Embryonic facial prominence (tissue), 1 donor: ENCODE data around the gene KYAT1.
"Not testable (repeated sequence)": the region's sequence is repeated elsewhere in the genome, so short reads cannot be mapped to it uniquely, and the experiment has no call there.

ENCODE experiments used
- DNase-seq: peaks from one replicate; pipeline ENCODE4 v3.0.0-alpha.2; 2016; ENCODE audit errors: extremely low spot score

Gene KYAT1

GRCh38 chr9:128818099-128818838 is 63.5 kb downstream of the KYAT1 start, which contains the start of gene ENDOG:
ENDOG (plus strand) TSS chr9:128818500; CDS start chr9:128818685, 185 bp downstream.
- peak; percentile 75 for DNase-seq

DNA sequence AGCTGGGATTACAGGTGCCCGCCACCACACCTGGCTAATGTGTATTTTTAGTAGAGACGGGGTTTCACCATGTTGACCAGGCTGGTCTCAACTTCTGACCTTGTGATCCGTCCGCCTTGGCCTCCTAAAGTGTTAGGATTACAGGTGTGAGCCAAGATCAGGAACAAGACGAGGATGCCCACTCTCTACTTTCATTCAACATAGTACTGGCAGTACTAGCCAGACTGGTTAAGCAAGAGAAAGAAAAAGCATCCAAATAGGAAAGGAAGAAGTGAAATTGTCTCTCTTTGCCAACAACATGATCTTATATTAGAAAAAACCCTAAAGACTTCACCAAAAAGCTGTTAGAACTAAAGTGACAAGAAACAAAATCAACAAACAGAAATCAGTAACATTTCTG is 70.9 kb downstream of the KYAT1 start:
- DNase-seq = no peak

GRCh38 chr9:128809831-128810230 is 71.9 kb downstream of the KYAT1 start:
- no peak for DNase-seq

GRCh38 chr9:128809036-128809599 is 72.6 kb downstream of the KYAT1 start:
- DNase-seq = no peak

DNA sequence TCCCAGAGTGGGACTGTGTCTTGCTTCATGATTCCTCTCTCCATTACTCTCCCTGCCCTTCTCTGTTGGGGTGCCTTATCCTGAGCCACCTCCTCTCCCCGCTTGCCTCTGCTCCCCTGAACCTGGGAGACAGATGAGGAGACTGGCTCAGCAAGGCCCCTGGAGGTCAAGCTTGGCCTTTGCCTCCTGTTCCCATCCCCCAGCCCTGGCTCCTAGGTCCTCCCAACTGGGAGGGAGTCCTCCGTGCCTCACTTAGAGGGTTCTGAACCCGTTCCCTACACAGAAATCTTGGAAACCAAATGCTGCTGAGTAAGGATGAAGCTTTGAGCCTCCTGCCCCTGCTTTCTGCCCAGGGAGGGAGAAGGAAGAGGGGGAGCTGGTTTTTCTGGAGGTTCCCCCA is 73.2 kb downstream of the KYAT1 start:
- DNase-seq = no peak

GRCh38 chr9:128807827-128808226 is 73.9 kb downstream of the KYAT1 start:
- no peak for DNase-seq

- no peak for DNase-seq
Measured at GRCh38 chr9:128805661-128806060, 76.1 kb downstream of the KYAT1 start.

DNA sequence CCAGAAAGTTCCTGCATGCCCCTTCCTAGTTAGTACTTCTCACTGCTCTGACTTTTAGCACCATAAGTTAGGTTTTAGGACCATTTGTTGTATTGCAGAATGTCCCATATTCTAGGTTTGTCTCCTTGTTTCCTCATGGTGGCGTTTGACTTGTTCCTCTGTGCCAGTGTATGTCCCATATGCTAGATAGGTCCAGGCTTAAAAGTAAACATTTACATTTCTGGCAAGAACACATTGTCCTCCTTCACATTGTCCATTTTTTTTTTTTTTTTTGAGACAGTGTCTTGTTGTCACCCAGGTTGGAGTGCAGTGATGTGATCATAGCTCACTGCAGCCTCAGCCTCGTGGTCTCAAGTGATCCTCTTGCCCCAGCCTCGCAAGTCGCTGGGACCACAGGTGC is 79.3 kb downstream of the KYAT1 start:
- no peak for DNase-seq

GRCh38 chr9:128800061-128800460 is 81.7 kb downstream of the KYAT1 start:
- no peak for DNase-seq

DNA sequence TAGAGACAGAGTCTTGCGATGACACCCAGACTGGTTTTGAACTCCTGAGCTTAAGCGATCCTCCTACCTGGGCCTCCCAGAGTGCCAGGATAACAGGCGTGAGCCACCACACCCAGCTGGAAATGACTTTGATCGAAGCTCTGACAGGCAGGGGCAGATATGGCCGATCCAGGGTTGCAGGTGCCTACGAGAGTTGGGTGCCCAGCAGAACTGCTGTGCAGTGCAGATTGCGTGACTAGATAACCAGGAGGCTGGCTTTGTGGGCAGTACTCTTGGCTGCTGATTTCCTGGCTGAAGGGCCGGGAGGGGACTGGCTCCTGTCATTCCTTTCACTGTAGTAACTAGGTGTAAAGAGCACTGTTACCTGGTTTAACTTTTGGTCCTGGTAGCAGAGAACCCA is 82.9 kb downstream of the KYAT1 start:
- DNase-seq = no peak

GRCh38 chr9:128794961-128795360 is 86.8 kb downstream of the KYAT1 start:
- not testable (repeated sequence) for DNase-seq

DNA sequence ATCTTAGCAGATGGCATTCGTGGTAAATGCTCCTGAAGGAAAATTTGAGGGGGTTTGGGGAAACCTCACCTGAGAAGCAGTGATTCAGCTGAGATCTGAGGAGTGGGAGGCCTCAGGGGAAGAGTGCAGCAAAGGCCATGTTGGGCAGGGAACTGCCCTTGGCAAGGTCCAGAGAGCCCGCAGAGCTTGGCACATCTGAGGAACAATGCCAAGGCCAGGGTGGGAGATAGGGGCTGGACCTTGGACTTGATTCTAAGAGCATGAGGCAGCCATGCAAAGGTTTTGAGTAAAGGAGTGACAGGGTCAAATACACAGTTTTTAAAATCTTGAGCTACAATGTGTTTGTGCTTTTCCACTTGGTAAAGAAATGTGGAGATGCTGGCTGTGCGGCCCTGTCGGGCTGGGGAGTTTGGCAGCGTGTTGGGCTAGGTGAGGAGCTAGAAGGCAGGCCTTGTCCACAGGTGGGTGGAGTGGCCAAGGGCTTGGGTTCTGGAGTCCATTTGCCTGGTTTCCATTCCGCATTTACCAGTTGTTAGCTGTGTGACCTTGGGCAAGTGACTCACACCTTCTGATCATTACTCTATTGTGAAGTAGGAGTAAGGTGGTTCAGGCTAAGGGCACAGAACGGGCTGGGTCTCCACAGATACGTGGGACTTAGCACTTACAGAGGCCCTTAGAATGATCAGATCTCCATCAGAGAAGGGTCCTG is 88.6 kb downstream of the KYAT1 start:
- no peak for DNase-seq

GRCh38 chr9:128792134-128792533 is 89.6 kb downstream of the KYAT1 start:
- no peak for DNase-seq

DNA sequence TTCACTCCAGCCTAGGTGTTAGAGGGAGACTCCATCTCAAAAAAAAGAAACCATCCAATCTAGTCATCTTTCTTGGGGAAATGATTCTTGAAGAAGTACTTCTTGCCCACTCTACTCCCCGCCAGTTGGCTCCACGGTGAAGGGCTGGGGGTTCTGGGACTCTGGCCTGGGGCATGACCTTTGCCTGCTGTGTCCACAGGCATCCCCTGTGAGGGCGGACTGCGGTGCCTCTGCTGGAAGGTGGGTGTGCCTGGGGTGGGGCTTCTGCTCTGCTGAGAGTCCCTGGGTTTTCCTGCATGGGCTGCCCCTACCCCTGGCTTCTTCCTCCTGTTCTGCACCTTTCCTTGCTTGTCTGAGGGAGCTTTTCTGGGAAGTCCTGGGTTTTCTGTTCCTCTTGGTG is 91.2 kb downstream of the KYAT1 start:
- DNase-seq = no peak

DNA sequence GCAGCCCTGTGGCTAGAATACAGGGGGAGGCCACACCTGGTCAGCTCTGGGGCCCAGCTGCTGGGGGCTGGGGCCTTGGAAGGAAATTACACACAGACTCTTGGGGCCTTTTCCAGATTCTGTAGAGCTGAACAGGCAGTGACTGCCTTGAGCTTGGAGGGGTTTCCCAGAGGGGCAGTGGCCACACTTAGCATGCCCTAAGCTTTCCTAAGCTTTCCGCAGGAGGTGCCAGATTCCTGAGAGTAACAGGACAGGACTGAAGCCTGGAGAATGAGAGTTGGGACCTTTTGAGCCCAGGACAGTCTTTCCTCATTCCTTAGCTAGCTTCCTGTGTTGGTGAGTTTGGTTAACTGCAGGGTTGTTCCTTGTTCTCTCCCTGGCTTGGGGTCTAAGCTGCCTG is 93.3 kb downstream of the KYAT1 start:
- DNase-seq = no peak

GRCh38 chr9:128787659-128788058 is 94.1 kb downstream of the KYAT1 start:
- DNase-seq = no peak

- peak; percentile 34 for DNase-seq
Measured at GRCh38 chr9:128786681-128787601, 94.8 kb downstream of the KYAT1 start, which contains the start of gene TBC1D13. TBC1D13 (plus strand) TSS chr9:128787253; CDS start chr9:128787354, 101 bp downstream.

GRCh38 chr9:128785427-128785826 is 96.3 kb downstream of the KYAT1 start:
- DNase-seq = no peak
